Immature natural killer cell (primary cell): ENCODE measurements around the gene IRF7. TPM values are rescaled to one million over a fixed set of nuclear protein-coding genes. Genes with fewer than 3 reads are reported as not detected.

ENCODE experiments used
- DNase-seq, 3 donors: peaks; one replicate each; pipeline ENCODE4 v3.0.0; 2022; ENCODE audit warnings: mixed read lengths in 1 of 3
- H3K27ac Mint-ChIP-seq, 6 donors: one replicate each; pipeline ENCODE4 v1.8.0; 2020; ENCODE audit warnings: mixed read lengths in 6 of 6, mild to moderate bottlenecking in 5 of 6, inconsistent platforms in 4 of 6, moderate library complexity in 3 of 6
- H3K27me3 Mint-ChIP-seq, 3 donors: one replicate each; pipeline ENCODE4 v1.8.0; 2020 to 2021; ENCODE audit warnings: low read depth in 3 of 3, mild to moderate bottlenecking in 3 of 3, mixed read lengths in 3 of 3, moderate library complexity in 3 of 3, inconsistent platforms in 1 of 3
- H3K36me3 Mint-ChIP-seq, 3 donors: one replicate each; pipeline ENCODE4 v1.8.0; 2020; ENCODE audit warnings: mixed read lengths in 3 of 3, inconsistent platforms in 2 of 3, mild to moderate bottlenecking in 2 of 3
- H3K4me1 Mint-ChIP-seq, 2 donors: one replicate each; pipeline ENCODE4 v1.8.0; 2020; ENCODE audit warnings: inconsistent platforms in 2 of 2, mild to moderate bottlenecking in 2 of 2, mixed read lengths in 2 of 2, moderate library complexity in 1 of 2
- H3K4me3 Mint-ChIP-seq, 5 donors: one replicate each; pipeline ENCODE4 v1.8.0; 2020; ENCODE audit warnings: mild to moderate bottlenecking in 5 of 5, mixed read lengths in 5 of 5, inconsistent platforms in 3 of 5, moderate library complexity in 3 of 5
- H3K9me3 Mint-ChIP-seq, 6 donors: one replicate each; pipeline ENCODE4 v1.8.0; 2020; ENCODE audit warnings: mild to moderate bottlenecking in 6 of 6, mixed read lengths in 6 of 6, inconsistent platforms in 4 of 6, moderate library complexity in 3 of 6
- polyA plus RNA-seq, 3 donors: library from polyadenylated mRNA; unstranded; fragments of 300-500 nt; fragmentation: Illumina TruSeq; gene quantifications; one replicate each; pipeline ENCODE4 v1.2.3, GENCODE V29; 2021

The IRF7 gene
- polyA plus RNA-seq, 3 donors from 2014 or later: 36.4 to 62.4 (median 53.9) TPM

DNA sequence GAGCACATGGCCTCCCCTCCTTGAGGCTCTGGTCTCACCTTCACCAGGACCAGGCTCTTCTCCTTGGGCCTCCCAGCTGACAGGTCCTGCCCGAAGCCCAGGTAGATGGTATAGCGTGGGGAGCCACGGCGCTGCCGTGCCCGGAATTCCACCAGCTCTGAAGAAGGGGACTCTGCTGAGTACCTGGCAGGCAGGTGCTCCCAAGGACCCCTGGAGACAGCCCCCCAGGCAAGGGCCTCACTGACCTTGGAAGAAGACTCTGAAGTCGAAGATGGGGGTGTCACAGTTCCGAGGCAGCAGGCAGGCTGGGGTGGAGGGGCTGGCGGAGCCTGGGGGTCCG lies 2.8 kb downstream of the IRF7 start:
- peaks cover 15 to 16% of the 10 kb centered on the region in 2 donors for H3K4me1 Mint-ChIP-seq
- H3K9me3 Mint-ChIP-seq: no peaks in the 10 kb centered on the region
- H3K27ac Mint-ChIP-seq: peak overlapping the region in 2 of 6 donors; percentile 35 to 62
- H3K4me3 Mint-ChIP-seq: no peak overlapping the region
- DNase-seq: no peak
- peaks cover 9 to 12% (median 10%) of the 10 kb centered on the region in 3 donors for H3K27me3 Mint-ChIP-seq
- peaks cover 0 to 7% (median 3%) of the 10 kb centered on the region in 3 donors for H3K36me3 Mint-ChIP-seq

DNA sequence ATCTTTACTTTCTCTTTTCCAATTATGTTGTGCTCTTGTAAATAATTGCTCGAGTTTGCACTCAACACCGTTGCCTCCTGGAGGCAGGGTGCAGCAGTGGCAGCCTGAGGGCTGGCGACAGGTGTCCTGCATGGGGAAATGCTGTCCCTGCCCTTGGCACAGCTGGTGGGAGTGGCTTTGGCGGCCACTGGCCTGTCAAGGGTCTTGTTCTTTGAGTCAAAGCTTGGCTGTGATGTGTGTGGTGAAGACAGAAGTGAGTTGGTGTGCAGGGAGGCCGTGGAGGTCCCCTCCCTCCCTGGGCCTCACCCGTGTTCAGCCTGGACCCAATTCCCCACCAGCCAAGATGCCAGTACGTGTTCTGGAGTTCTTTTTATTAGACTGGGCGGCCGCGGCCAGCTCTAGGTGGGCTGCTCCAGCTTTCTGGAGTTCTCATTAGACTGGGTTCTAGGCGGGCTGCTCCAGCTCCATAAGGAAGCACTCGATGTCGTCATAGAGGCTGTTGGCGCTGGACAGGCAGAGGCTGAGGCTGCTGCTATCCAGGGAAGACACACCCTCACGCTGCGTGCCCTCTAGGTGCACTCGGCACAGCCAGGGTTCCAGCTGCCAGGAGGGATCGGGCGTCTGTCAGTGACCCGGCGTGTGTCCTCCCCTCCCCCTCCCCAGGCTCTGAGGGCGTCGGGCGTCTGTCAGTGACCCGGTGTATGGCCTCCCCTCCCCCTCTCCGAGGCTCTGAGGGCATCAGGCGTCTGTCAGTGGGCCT lies 3.4 kb downstream of the IRF7 start:
- Mint-ChIP-seq H3K27me3 (peaks cover 9 to 12% (median 10%) of the 10 kb centered on the region in 3 donors), H3K4me3 (peak overlapping the region in 2 of 5 donors; percentile 36 to 42), H3K9me3 (no peaks in the 10 kb centered on the region), H3K27ac (peak overlapping the region; percentile 37 to 80 (median 60)), H3K36me3 (peaks cover 0 to 7% (median 3%) of the 10 kb centered on the region in 3 donors), H3K4me1 (peaks cover 15 to 16% of the 10 kb centered on the region in 2 donors)
- no peak for DNase-seq

DNA sequence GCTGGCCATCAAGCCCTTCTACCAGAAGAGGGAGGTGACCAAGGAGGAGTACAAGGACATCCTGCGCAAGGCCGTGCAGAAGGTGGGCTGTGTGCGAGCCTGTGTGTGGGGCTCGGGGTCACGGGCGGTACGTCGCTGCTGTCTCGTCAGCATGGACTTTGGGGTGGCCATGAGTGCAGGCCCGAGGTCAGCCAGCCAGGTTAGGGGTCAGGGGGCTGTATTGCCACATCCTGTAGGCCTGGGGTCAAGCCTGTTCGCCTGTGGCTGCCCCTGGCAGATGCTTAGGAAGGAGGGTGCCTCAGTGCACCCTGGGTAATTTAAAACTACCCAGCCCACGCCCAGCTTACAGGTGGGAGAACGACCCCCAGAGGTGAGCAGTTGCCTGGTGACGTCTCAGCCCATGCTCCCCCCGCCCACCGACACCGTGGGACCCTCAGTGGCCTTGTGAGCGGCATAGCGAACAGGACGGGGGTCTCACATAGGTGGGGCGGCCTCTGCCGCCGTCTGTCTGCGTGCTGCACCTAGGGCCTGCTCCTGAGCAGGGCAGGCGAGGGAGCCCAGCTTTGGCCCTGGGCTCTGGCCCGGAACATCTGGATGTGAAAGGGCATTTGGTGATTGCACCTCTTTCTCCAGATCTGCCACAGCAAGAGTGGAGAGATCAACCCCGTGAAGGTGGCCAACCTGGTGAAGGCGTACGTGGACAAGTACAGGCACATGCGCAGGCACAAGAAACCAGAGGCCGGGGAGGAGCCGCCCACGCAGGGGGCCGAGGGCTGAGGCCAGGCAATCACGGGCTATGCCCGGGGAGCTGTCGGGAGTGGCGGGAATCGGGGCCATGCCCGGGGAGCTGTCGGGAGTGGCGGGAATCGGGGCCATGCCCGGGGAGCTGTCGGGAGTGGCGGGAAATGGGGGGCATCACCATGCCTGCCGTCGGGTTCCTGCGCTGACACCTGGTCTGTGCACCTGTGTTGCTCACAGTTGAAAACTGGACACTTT lies 4.5 kb downstream of the IRF7 start:
- H3K4me3 Mint-ChIP-seq: no peak overlapping the region
- H3K36me3 Mint-ChIP-seq: peaks cover 0 to 15% (median 7%) of the 10 kb centered on the region in 3 donors
- no peaks in the 10 kb centered on the region for H3K9me3 Mint-ChIP-seq
- peaks cover 11 to 13% of the 10 kb centered on the region in 2 donors for H3K4me1 Mint-ChIP-seq
- peak overlapping the region in 4 of 6 donors; percentile 60 to 80 (median 62) for H3K27ac Mint-ChIP-seq
- H3K27me3 Mint-ChIP-seq: peaks cover 9 to 12% (median 9%) of the 10 kb centered on the region in 3 donors
- no peak for DNase-seq

DNA sequence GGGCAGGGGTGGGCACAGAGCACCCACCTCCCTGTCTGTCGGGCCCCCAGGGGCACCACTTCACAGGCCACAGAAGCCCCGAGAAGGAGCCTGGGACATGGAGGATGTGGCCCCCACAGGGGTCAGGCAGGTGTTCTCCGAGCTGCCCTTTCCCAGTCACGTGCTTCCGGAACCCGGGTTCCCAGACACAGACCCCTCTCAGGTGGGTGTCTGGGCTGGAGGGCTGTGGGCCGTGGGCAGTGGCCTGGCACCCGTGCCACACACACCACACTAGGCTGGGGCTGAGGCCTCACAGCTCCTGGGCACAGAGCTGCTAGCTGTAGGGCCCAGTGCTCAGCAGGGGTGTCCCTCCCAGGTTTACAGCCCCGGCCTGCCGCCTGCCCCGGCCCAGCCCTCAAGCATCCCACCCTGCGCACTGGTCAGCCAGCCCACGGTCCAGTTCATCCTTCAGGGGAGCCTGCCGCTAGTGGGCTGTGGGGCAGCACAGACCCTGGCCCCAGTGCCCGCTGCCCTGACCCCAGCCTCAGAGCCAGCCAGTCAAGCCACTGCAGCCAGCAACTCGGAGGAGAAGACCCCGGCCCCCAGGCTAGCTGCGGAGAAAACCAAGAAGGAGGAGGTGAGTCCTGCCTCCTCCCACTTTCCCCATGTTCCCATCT lies 5.5 kb downstream of the IRF7 start:
- no peak overlapping the region for H3K27ac Mint-ChIP-seq
- peaks cover 3 to 12% (median 9%) of the 10 kb centered on the region in 3 donors for H3K27me3 Mint-ChIP-seq
- H3K4me3 Mint-ChIP-seq: no peak overlapping the region
- no peaks in the 10 kb centered on the region for H3K9me3 Mint-ChIP-seq
- H3K4me1 Mint-ChIP-seq: peaks cover 5 to 8% of the 10 kb centered on the region in 2 donors
- peaks cover 0 to 15% (median 7%) of the 10 kb centered on the region in 3 donors for H3K36me3 Mint-ChIP-seq
- no peak for DNase-seq

DNA sequence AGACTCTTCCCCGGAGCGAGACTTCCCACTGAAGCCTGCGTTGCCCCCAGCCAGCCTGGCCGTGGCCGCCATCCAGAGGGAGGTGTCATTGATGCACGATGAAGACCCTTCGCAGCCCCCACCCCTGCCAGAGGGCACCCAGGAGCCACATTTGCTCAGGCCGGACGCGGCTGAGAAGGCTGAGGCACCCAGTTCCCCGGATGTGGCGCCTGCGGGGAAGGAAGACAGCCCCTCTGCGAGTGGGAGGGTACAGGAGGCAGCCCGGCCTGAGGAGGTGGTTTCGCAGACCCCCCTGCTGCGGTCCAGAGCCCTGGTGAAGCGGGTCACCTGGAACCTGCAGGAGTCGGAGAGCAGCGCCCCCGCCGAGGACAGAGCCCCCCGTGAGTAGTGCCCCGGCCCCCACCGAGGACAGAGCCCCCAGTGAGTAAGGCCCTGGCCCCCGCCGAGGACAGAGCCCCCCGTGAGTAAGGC lies 6.4 kb downstream of the IRF7 start:
- Mint-ChIP-seq H3K27ac (no peak overlapping the region), H3K4me3 (no peak overlapping the region), H3K36me3 (peaks cover 4 to 15% (median 7%) of the 10 kb centered on the region in 3 donors), H3K27me3 (peaks cover 0 to 10% (median 6%) of the 10 kb centered on the region in 3 donors), H3K9me3 (no peaks in the 10 kb centered on the region), H3K4me1 (peaks cover 2 to 6% of the 10 kb centered on the region in 2 donors)
- no peak for DNase-seq

DNA sequence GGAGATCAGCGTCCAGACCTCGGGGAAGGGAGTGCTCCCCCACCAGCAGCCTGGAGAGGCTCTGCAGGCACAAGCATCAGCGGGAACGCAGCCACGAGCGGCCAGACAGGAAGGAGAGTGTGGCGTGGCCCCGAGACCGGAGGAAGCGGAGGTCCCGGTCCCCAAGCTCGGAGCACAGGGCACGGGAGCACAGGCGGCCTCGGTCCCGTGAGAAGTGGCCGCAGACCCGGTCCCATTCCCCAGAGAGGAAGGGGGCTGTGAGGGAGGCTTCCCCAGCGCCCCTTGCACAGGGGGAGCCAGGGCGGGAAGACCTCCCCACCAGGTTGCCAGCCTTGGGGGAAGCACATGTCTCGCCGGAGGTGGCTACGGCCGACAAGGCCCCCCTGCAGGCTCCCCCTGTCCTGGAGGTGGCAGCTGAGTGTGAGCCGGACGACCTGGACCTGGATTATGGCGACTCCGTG lies 6.9 kb downstream of the IRF7 start:
- Mint-ChIP-seq H3K4me3 (no peak overlapping the region), H3K9me3 (no peaks in the 10 kb centered on the region), H3K27me3 (peaks cover 0 to 8% (median 3%) of the 10 kb centered on the region in 3 donors), H3K27ac (no peak overlapping the region), H3K4me1 (peaks cover 0 to 4% of the 10 kb centered on the region in 2 donors), H3K36me3 (peaks cover 4 to 17% (median 7%) of the 10 kb centered on the region in 3 donors)
- no peak for DNase-seq

DNA sequence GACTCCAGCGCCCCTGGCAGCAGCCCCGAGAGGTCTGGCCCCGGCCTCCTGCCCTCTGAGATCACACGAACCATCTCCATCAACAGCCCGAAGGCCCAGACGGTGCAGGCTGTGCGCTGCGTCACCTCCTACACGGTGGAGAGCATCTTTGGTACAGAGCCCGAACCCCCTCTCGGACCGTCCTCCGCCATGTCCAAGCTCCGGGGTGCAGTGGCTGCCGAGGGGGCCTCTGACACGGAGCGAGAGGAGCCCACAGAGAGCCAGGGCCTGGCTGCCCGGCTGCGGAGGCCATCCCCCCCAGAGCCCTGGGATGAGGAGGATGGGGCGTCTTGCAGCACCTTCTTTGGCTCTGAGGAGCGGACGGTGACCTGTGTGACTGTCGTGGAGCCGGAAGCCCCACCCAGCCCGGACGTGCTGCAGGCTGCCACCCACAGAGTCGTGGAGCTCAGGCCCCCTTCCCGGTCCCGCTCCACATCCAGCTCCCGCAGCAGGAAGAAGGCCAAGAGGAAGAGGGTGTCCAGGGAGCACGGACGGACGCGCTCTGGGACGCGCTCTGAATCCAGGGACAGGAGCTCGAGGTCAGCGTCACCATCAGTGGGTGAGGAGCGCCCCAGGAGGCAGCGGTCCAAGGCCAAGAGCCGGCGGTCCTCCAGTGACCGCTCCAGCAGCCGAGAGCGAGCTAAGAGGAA lies 7.6 kb downstream of the IRF7 start:
- no peak for DNase-seq
- Mint-ChIP-seq H3K27ac (no peak overlapping the region), H3K9me3 (no peaks in the 10 kb centered on the region), H3K36me3 (peaks cover 4 to 17% (median 7%) of the 10 kb centered on the region in 3 donors), H3K4me1 (peaks cover 0 to 4% of the 10 kb centered on the region in 2 donors), H3K27me3 (peaks cover 0 to 8% (median 3%) of the 10 kb centered on the region in 3 donors), H3K4me3 (no peak overlapping the region)

DNA sequence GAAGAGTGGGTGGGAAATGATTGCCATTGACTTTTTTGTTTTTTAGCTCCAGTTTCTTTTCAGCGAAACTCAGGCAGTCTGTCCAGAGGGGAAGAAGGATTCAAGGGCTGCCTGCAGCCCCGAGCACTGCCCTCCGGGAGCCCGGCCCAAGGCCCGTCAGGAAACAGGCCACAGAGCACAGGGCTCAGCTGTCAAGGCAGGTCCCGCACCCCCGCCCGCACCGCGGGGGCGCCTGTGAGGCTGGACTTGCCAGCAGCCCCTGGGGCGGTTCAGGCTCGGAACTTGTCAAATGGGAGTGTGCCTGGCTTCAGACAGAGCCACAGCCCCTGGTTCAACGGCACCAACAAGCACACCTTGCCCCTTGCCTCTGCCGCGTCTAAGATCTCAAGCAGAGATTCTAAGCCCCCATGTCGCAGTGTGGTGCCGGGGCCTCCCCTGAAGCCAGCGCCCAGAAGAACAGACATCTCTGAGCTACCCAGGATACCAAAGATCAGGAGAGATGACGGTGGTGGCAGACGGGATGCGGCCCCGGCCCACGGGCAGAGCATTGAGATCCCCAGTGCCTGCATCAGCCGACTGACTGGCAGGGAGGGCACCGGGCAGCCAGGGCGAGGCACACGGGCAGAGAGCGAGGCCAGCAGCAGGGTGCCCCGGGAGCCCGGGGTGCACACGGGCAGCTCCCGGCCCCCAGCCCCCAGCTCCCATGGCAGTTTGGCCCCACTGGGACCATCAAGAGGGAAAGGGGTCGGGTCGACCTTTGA lies 8.6 kb downstream of the IRF7 start:
- Mint-ChIP-seq H3K27me3 (peaks cover 0 to 6% (median 3%) of the 10 kb centered on the region in 3 donors), H3K4me3 (no peak overlapping the region), H3K4me1 (peaks cover 0 to 2% of the 10 kb centered on the region in 2 donors), H3K27ac (no peak overlapping the region), H3K36me3 (peaks cover 4 to 16% (median 6%) of the 10 kb centered on the region in 3 donors), H3K9me3 (no peaks in the 10 kb centered on the region)
- no peak for DNase-seq

DNA sequence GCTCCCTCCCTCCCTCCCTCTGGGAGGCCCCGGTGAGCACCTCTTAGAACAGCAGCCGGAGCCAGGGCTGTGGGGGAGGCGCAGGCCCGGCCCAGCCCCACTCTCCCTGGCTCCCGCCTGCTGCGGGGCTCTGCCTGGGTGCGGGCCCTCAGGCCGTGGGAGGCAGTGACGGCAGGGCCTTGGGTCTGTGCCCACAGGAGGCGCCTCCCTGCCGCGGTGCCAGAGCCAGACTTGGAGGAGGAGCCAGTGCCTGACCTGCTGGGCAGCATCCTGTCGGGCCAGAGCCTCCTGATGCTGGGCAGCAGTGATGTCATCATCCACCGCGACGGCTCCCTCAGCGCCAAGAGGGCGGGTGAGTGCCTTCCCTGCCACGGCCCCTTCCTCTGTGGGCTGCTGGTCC lies 9.5 kb downstream of the IRF7 start:
- Mint-ChIP-seq H3K27me3 (peaks cover 0 to 3% (median 3%) of the 10 kb centered on the region in 3 donors), H3K36me3 (peaks cover 4 to 17% (median 8%) of the 10 kb centered on the region in 3 donors), H3K4me3 (no peak overlapping the region), H3K9me3 (no peaks in the 10 kb centered on the region), H3K4me1 (no peaks in the 10 kb centered on the region), H3K27ac (no peak overlapping the region)
- no peak for DNase-seq

DNA sequence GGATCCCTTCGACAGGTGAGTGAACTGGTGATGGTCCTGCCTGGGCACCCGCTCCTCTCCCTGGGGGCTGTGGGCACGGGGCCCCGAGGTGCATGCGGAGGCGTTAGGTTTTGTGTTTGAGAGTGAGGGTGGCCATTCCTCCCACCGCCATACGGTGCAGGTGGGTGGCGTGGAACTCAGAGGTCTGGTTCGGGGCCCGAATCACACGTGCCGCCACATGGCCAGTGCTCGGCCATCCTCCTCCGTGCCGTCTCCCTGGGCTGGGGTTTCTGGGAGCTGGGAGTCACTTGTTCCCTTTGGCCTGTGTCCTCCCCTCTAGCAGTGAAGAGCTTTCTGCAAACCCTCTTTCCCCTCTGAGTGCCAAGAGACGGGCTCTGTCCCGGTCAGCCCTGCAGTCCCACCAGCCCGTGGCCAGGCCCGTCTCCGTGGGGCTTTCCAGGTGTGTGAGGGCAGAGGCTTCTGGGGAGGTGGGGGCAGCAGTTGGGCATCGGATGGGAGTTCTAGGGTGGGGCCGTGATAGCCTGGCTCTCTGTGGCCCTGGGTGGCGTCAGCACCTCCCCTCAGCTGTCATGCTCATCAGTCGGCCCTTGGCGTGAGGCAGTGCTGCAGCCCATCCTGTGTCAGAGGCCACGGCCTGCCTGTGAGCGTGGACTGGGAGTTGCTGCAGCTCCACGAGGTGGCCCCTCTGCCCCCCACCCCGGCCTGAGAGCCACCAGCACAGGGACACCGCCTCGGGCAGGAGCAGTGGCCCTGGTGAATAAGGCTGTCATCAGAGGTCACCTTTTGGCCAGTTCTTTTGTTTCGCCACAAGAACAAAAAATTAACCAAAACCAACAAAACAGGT lies 10.2 kb downstream of the IRF7 start:
- H3K27me3 Mint-ChIP-seq: peaks cover 0 to 3% (median 3%) of the 10 kb centered on the region in 3 donors
- no peak overlapping the region for H3K4me3 Mint-ChIP-seq
- H3K9me3 Mint-ChIP-seq: no peaks in the 10 kb centered on the region
- no peak for DNase-seq
- H3K36me3 Mint-ChIP-seq: peaks cover 4 to 17% (median 8%) of the 10 kb centered on the region in 3 donors
- no peaks in the 10 kb centered on the region for H3K4me1 Mint-ChIP-seq
- no peak overlapping the region for H3K27ac Mint-ChIP-seq

DNA sequence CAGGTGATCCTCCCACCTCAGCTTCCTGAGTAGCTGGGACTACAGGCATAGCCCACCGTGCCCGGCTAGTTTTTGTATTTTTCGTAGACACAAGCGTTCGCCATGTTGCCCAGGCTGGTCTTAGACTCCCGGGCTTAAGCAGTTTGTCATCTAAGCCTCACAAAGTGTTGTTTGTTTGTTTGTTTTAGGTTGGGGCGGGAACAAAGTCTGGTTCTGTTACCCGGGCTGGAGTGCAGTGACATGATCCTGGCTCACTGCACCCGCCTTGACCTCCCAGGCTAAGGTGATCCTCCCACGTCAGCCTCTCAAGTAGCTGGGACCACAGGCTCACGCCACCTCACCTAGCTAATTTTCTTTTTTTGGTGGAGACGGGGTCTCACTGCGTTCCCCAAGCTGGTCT lies 12.6 kb downstream of the IRF7 start:
- Mint-ChIP-seq H3K4me3 (no peak overlapping the region), H3K36me3 (peaks cover 8 to 23% (median 9%) of the 10 kb centered on the region in 3 donors), H3K4me1 (no peaks in the 10 kb centered on the region), H3K27ac (peak overlapping the region in 1 of 6 donors; percentile 28), H3K9me3 (no peaks in the 10 kb centered on the region), H3K27me3 (peaks cover 0 to 6% (median under 1%) of the 10 kb centered on the region in 3 donors)
- no peak for DNase-seq
